GM21423 (cell line): ENCODE measurements around the gene RASL12.
"Not testable (repeated sequence)": the region's sequence is repeated elsewhere in the genome, so short reads cannot be mapped to it uniquely, and the experiment has no call there.

Experiments used
- ATAC-seq: cut with Tn5 transposase; IDR thresholded peaks from one replicate; pipeline ENCODE4 v1.9.1; 2021; ENCODE audit warnings: mild to moderate bottlenecking, moderate library complexity; ENCODE audit not compliant: unreplicated experiment

The RASL12 gene

DNA sequence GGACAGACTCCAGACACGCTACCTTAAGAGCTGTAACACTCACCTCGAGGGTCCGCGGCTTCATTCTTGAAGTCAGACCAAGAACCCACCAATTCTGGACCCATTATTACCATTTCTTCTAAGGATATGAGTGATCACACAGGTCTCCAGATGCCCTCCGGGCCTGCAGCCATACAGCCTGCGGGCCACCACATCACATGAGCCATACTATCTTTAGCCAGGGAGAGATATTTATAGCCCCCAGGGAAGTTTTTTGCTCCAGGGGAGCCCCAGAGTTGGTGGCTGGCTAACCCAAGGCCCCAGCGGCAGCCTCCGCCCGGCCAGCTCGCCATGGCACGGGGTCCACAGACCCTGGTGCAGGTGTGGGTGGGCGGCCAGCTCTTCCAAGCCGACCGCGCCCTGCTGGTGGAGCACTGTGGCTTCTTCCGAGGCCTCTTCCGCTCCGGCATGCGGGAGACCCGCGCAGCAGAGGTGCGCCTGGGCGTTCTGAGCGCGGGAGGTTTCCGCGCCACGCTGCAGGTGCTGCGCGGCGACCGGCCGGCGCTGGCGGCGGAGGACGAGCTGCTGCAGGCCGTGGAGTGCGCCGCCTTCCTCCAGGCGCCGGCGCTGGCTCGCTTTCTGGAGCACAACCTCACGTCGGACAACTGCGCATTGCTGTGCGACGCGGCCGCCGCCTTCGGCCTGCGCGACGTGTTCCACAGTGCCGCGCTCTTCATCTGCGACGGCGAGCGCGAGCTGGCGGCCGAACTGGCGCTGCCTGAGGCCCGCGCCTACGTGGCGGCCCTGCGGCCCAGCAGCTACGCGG is 8.9 kb upstream of the RASL12 start, which contains the start of gene KBTBD13:
Gene KBTBD13, plus strand, starts transcription at position 261 of the 805 bp plus-strand sequence. Its CDS starts 70 bp downstream, at position 331.
- ATAC-seq, result no peak

DNA sequence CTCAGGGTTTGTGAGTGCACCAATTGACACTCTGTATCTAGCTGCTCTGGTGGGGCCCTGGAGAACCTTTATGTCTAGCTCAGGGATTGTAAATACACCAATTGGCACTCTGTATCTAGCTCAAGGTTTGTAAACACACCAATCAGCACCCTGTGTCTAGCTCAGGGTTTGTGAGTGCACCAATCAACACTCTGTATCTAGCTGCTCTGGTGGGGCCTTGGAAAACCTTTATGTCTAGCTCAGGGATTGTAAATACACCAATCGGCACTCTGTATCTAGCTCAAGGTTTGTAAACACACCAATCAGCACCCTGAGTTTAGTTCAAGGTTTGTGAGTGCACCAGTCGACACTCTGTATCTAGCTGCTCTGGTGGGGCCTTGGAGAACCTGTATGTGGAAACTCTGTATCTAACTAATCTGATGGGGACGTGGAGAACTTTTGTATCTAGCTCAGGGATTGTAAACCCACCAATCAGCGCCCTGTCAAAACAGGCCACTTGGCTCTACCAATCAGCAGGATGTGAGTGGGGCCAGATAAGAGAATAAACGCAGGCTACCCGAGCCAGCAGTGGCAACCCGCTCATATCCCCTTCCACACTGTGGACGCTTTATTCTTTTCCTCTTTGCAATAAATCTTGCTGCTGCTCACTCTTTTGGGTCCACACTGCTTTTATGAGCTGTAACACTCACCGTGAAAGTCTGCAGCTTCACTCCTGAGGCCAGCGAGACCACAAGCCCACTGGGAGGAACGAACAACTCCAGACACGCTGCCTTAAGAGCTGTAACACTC is 8.0 kb upstream of the RASL12 start:
- ATAC-seq, result not testable (repeated sequence)

GRCh38 chr15:65074946-65075345 is 7.2 kb upstream of the RASL12 start:
- not testable (repeated sequence) for ATAC-seq

GRCh38 chr15:65072617-65073016 is 4.8 kb upstream of the RASL12 start:
- no peak for ATAC-seq

GRCh38 chr15:65072027-65072426 is 4.2 kb upstream of the RASL12 start:
- no peak for ATAC-seq

DNA sequence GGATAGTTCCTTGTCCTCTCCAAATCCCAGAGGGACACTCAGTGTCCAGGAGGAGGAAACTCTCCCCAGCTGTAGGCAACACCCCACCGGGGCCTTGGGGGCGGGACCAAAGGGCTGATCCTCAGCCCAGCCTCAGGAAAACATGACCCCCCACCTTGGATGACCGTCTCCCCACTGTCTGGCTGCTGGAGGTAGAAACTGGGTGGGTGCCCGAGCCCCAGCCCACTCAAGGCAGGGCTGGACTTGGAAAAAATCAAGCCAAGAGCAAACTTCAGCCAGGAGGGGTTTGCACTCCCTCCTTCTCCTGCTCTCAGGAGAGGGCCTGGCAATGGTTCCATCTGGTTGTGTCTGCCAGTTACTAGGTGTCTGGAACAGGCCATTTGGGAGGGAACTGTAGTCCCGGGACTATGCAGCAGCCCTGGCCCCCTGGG is 3.6 kb upstream of the RASL12 start:
- no peak for ATAC-seq

DNA sequence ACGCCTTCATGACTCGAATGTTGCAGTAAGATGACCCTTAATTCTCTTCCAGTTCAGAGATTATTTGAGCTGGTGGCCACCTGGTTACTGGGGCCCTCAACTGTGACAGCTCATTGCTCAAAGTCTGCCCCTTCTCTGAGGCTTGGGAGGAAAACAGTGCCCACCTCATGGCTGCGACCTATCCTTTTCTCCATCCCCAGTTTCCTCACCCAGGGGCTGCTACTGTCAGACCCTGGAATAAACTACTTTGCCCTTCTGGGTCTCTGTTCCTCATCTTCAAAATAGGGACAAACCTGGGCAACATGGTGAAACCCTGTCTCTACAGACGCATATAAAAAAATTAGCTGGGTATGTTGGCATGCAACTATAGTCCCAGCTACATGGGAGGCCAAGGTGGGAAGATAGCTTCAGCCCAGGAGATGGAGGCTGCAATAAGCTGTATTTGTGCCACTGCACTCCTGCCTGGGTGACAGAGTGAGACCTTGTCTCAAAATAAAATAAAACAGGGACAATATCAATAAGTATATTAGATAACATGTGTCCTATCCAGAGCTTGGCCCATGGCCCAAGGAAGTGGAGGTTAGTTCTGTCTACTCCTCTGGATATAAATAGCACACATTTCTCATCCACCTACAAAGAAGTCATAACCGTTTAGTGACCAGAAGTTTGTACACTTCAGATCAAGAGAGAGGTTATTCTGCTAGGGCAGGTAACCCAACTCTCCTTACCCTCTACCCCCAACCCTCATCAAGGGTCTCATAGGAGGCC is 2.2 kb upstream of the RASL12 start:
- ATAC-seq, result no peak

DNA sequence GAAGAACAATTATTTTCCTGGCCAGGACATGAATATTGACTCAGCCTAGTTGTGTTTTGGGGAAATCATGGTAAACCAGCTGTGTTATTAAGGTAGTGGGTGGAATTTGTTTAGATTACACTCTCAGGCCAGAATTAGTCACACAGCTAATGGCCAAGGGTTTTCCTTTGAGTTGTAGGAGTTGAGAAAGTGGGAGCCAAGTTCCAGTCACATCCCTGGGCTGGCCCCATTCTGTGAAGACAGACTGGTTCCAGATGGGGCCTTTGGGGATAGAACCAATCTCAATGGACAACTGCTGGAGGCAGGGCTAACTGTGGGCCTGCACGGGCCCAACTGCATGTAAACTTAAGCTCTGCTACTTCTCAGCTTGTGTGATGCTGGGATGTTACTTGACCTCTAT is 1.4 kb upstream of the RASL12 start:
- no peak for ATAC-seq

- no peak for ATAC-seq
Observed at GRCh38 chr15:65068403-65068788, 605 bp upstream of the RASL12 start.

GRCh38 chr15:65067317-65067644 is 510 bp downstream of the RASL12 start:
- no peak for ATAC-seq

DNA sequence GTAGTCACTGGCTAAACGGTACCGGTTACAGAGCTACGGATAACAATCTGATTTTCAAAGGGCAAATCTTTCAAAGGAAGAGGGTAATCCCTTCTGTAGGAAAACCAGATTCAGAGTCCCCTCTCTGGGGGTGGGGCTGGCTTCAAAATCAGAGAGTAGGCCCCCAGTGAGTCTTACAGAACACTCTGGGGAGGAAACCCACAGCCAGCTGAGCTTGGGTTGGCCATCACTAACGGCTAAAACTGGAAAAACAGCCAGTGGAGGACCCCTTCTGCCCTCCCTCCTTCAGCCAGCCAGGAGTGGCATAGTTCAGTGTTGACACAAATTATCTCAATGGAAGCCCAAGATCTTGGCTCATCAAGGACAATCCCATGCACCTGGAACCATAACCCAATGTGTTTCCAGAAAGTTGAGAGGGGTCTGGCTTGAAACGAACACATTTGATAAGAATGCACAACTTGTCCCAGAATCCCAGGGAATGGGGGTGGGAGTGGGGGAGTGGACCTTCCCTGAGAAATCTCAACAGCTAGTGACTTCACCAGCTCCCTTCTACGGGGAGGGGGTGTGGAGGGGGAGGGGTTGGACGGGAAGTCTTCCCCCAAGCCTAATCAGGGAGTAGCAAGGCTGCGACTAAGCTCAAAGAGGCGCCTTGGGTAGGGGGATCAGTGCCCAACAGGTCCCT is 1.0 kb downstream of the RASL12 start:
- no peak for ATAC-seq

- ATAC-seq, result no peak
Observed at GRCh38 chr15:65066001-65066634, 1.7 kb downstream of the RASL12 start.

DNA sequence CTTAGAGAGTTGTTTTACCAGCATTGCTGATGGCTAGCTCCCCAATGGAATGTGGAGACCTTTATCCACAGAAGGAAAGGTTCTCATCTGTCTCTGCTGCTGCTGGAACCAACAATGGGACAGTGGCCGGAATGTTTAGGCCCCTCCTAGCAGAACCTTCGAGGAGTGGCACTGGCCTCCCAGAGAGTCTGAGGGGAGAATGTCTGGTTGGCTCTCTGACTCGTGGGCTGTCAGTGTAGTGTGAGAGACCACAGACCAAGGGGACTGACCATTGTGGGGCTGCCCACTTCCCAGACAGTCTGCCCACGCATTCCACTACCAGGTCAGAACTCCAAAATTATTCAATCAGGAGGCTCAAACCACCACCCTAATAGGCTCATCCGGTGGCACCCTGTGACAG is 5.1 kb downstream of the RASL12 start:
- ATAC-seq, result no peak

- ATAC-seq, result no peak
Observed at GRCh38 chr15:65062061-65062460, 5.7 kb downstream of the RASL12 start.

- ATAC-seq, result no peak
Observed at GRCh38 chr15:65060641-65061397, 7.0 kb downstream of the RASL12 start.

- no peak for ATAC-seq
Observed at GRCh38 chr15:65059931-65060596, 7.7 kb downstream of the RASL12 start.

DNA sequence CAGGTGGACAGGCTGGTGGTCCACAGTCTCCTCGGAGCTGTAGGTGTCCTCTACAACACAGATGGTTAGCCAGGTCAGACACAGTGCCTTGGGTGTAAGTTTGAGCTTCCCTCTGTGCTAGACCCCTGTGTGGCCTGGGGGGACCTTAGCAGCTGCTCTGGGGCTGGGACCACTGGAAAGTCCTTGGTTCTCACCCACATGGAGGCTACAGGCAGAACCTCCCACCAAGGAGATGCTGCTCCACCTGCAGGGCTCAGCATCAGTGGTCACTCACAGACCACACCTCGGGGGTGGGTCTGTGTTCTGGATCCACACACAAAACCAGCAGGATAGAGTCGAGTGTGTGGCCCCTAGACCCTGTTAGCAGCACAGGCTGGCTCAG is 8.4 kb downstream of the RASL12 start:
- ATAC-seq, result no peak

- ATAC-seq, result no peak
Observed at GRCh38 chr15:65058394-65059368, 9.1 kb downstream of the RASL12 start.
